ENCODE measurements around the gene RAP1GAP2.

DNA sequence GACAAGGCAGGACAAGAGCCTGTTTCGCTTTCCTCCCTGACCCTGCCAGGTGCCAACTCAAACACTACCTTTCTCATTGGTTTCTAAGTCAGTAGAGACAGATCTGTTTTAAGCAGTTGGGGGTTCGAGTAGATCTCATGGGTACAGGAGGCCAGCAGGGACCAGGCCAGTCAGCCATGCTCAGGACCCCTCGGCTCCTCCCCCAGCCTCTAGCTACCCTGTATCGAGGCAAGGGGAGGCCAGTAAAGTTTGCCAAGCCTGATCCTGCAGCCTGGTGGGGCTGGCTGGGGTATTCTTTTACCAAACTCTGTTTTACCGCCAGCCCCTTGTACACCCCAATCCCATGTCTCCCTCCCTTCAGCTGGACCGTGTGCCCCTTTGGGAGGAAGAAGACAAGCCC, 240.6 kb downstream of the RAP1GAP2 start:
- no peak for TF ChIP-seq EZH2 (IDR thresholded peaks at IDR 0.05; ENCODE audit: borderline replicate concordance, low read length)
- TF ChIP-seq, protein P1, sequence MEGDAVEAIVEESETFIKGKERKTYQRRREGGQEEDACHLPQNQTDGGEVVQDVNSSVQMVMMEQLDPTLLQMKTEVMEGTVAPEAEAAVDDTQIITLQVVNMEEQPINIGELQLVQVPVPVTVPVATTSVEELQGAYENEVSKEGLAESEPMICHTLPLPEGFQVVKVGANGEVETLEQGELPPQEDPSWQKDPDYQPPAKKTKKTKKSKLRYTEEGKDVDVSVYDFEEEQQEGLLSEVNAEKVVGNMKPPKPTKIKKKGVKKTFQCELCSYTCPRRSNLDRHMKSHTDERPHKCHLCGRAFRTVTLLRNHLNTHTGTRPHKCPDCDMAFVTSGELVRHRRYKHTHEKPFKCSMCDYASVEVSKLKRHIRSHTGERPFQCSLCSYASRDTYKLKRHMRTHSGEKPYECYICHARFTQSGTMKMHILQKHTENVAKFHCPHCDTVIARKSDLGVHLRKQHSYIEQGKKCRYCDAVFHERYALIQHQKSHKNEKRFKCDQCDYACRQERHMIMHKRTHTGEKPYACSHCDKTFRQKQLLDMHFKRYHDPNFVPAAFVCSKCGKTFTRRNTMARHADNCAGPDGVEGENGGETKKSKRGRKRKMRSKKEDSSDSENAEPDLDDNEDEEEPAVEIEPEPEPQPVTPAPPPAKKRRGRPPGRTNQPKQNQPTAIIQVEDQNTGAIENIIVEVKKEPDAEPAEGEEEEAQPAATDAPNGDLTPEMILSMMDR (conservative IDR thresholded peaks at IDR 0.05 in 1 of 2, IDR thresholded peaks at IDR 0.05 in 1 of 2; ENCODE audit: extremely low read depth in 1 of 2, insufficient read depth in 1 of 2, low read depth in 1 of 2, low read length in 2 of 2), result no peak

Data from mammary epithelial cell (primary cell).